SK-N-SH treated with all-trans-retinoic acid at 6 μM for 48 hours (cell line): Measurements from ENCODE around the gene TMTC2.

Source experiments
- CREB5 ChIP-seq: fragments of 250-450 bp; sonication (Bioruptor Pico); IDR thresholded peaks from 2 replicates; pipeline ENCODE4 v1.5.1; 2020; ENCODE audit warnings: low read depth, mild to moderate bottlenecking, moderate library complexity
- GLIS3 ChIP-seq: fragments of 250-450 bp; sonication (Bioruptor Pico); IDR thresholded peaks from 2 replicates; pipeline ENCODE4 v1.5.0; 2020; ENCODE audit warnings: mild to moderate bottlenecking, moderate library complexity
- OSR1 ChIP-seq: fragments of 250-450 bp; sonication (Bioruptor Pico); IDR thresholded peaks from 2 replicates; pipeline ENCODE4 v1.8.0; 2022; ENCODE audit warnings: moderate library complexity, mild to moderate bottlenecking, inconsistent platforms
- PATZ1 ChIP-seq: fragments of 250-450 bp; sonication (Bioruptor Pico); IDR thresholded peaks from 2 replicates; pipeline ENCODE4 v1.8.0; 2020; ENCODE audit warnings: mild to moderate bottlenecking, moderate library complexity, borderline replicate concordance
- RARB ChIP-seq: fragments of 250-450 bp; sonication (Bioruptor Pico); IDR thresholded peaks from 2 replicates; pipeline ENCODE4 v1.8.0; 2021; ENCODE audit warnings: mild to moderate bottlenecking, moderate library complexity

DNA sequence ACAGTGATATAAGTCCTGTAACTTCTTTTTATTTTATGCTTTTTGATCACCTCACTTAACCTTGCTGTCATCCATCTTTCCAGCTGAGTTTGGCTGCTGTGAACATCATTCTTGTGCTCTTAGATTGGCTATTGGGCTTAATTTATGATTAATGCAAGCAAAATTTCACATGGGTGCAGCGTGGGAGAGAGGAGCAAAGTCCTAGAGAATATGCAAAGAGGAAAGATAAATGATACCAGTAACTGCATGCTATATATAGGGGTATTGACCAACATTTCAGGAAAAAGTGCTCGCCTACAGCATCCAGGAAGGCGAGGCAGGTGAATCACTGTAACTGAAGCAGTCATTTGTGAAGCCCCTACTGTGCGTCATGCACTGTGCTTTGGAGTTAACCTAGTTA, 153.1 kb downstream of the TMTC2 start:
- TF ChIP-seq RARB (CRISPR knock-in tag) (no peak), GLIS3 (CRISPR knock-in tag) (no peak), CREB5 (no peak), PATZ1 (CRISPR knock-in tag) (no peak), OSR1 (CRISPR knock-in tag) (no peak)
